ENCODE measurements around the gene NCAPH2. TPM values are rescaled to one million over a fixed set of nuclear protein-coding genes. Genes with fewer than 3 reads are reported as not detected.

NCAPH2 gene
- total and polyA plus RNA-seq, 2 of the 13 experiments (the other 11 are each of a cell fraction or from before 2014, with no cell fraction given), result 28.1 to 64.4 TPM

GRCh38 chr22:50497093-50497492, 10.9 kb upstream of the NCAPH2 start:
- DNase-seq (ENCODE audit: low spot score) (no peak), ATAC-seq (no peak), FAIRE-seq (no peak)
- intact Hi-C loops (cut with micrococcal nuclease; ENCODE audit: unreplicated experiment) (loop anchor here (5.0 kb wide), 1 partner anchor 255 kb away; no protein-coding TSS in a partner anchor), in situ Hi-C loops (cut with HindIII; ENCODE audit: extremely low pct_ligation_motif_present, low pct_unique_long_range_greater_than_20kb) (no loop called here)
- no peaks in the 10 kb centered on the region for H4K20me1 ChIP-seq (ENCODE audit: insufficient read depth, low read length)
- BruUV-seq (replicated peaks), result no TSS peak
- WGBS (ENCODE audit: low lambda C conversion rate), result 50% methylated on average over 6 of the region's 6 CpGs
- H3K4me3 ChIP-seq (replicated peaks in 1 of 3; ENCODE audit: insufficient read depth in 1 of 3, low read depth in 2 of 3, low read length in 3 of 3), result no peak overlapping the region
- no peak overlapping the region for H2AFZ ChIP-seq (ENCODE audit: low read length)
- ChIA-PET POLR2A (interaction anchor here (0.9 to 3.3 kb wide), 3 partner anchors 11 to 32 kb away, joined by 3 to 15 read pairs (median 12); partner anchors contain the start of genes LMF2, NCAPH2, SCO2 and TYMP), CTCF (ENCODE audit: low intra/inter-chr PET ratio, low total read pairs) (interaction anchor here (1.1 kb wide), 1 partner anchor 246 kb away, joined by 3 read pairs; the partner anchor contains the start of gene HDAC10)
- H3K9ac ChIP-seq (ENCODE audit: insufficient read depth, low read depth, low read length), result no peak overlapping the region
- no peak overlapping the region for H3K27ac ChIP-seq (ENCODE audit: extremely low read length, insufficient read depth, low read length)
- peaks cover 32% of the 10 kb centered on the region for H3K4me1 ChIP-seq (ENCODE audit: insufficient read depth, low read length)
- no peaks in the 10 kb centered on the region for H3K36me3 ChIP-seq (replicated peaks in 1 of 2; ENCODE audit: control insufficient read depth in 1 of 2, insufficient read depth in 2 of 2, low read length in 2 of 2)
- no peaks in the 10 kb centered on the region for H3K9me3 ChIP-seq (ENCODE audit: low read length)
- no peak for TF ChIP-seq ZNF772 (CRISPR knock-in tag; IDR thresholded peaks at IDR 0.05)
- no peak for TF ChIP-seq EEA1 (CRISPR knock-in tag; IDR thresholded peaks at IDR 0.05; ENCODE audit: borderline replicate concordance)
- TF ChIP-seq, protein P1, sequence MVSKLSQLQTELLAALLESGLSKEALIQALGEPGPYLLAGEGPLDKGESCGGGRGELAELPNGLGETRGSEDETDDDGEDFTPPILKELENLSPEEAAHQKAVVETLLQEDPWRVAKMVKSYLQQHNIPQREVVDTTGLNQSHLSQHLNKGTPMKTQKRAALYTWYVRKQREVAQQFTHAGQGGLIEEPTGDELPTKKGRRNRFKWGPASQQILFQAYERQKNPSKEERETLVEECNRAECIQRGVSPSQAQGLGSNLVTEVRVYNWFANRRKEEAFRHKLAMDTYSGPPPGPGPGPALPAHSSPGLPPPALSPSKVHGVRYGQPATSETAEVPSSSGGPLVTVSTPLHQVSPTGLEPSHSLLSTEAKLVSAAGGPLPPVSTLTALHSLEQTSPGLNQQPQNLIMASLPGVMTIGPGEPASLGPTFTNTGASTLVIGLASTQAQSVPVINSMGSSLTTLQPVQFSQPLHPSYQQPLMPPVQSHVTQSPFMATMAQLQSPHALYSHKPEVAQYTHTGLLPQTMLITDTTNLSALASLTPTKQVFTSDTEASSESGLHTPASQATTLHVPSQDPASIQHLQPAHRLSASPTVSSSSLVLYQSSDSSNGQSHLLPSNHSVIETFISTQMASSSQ (IDR thresholded peaks at IDR 0.05; ENCODE audit: low read depth), result no peak
- TF ChIP-seq, protein P1 (CRISPR knock-in tag; IDR thresholded peaks at IDR 0.05; ENCODE audit: borderline replicate concordance), result no peak
- no peak for TF ChIP-seq PRDM10 (CRISPR knock-in tag; IDR thresholded peaks at IDR 0.05; ENCODE audit: low read depth)
- TF ChIP-seq ZFP41 (CRISPR knock-in tag; IDR thresholded peaks at IDR 0.05; ENCODE audit: borderline replicate concordance), result no peak
- no peak for TF ChIP-seq ZSCAN12 (CRISPR knock-in tag; IDR thresholded peaks at IDR 0.05)
- TF ChIP-seq BRCA1 (CRISPR knock-in tag; IDR thresholded peaks at IDR 0.05), result no peak
- no peak for TF ChIP-seq SNAPC2 (CRISPR knock-in tag; IDR thresholded peaks at IDR 0.05)
- TF ChIP-seq GATAD2A (CRISPR knock-in tag; IDR thresholded peaks at IDR 0.05), result no peak
- no peak for TF ChIP-seq HINFP (CRISPR knock-in tag; IDR thresholded peaks at IDR 0.05; ENCODE audit: low read depth)
- TF ChIP-seq IKZF5 (CRISPR knock-in tag; IDR thresholded peaks at IDR 0.05), result no peak
- no peak for TF ChIP-seq GTF3A (CRISPR knock-in tag; conservative IDR thresholded peaks at IDR 0.05)
- TF ChIP-seq HOXA3 (CRISPR knock-in tag; IDR thresholded peaks at IDR 0.05), result no peak
- TF ChIP-seq PHF20 (CRISPR knock-in tag; IDR thresholded peaks at IDR 0.05), result no peak
- H3K4me2 ChIP-seq (ENCODE audit: low read depth, low read length), result no peak overlapping the region
- no peaks in the 10 kb centered on the region for H3K79me2 ChIP-seq (ENCODE audit: insufficient read depth, low read length)
- no peaks in the 10 kb centered on the region for H3K27me3 ChIP-seq (ENCODE audit: control insufficient read depth in 1 of 2, insufficient read depth in 2 of 2, low read length in 2 of 2)

All from HepG2 (cell line).